Colonic mucosa (tissue), 4 donors: ENCODE results near the gene POLR1A. TPM values are rescaled to one million over a fixed set of nuclear protein-coding genes. Genes with fewer than 3 reads are reported as not detected.

ENCODE experiments used
- DNase-seq: peaks from one replicate; pipeline ENCODE4 v3.0.0-alpha.2; 2020
- H3K27ac ChIP-seq: fragments of 200-600 bp; one replicate; pipeline ENCODE4 v1.8.0; 2021
- H3K27me3 ChIP-seq: fragments of 200-600 bp; one replicate; pipeline ENCODE4 v1.8.0; 2021
- H3K36me3 ChIP-seq: fragments of 200-600 bp; one replicate; pipeline ENCODE4 v1.8.0; 2021
- H3K4me1 ChIP-seq: fragments of 200-600 bp; one replicate; pipeline ENCODE4 v1.8.0; 2021; ENCODE audit warnings: mild to moderate bottlenecking
- H3K4me3 ChIP-seq: fragments of 200-600 bp; one replicate; pipeline ENCODE4 v1.8.0; 2021
- H3K9ac ChIP-seq, 2 donors: one replicate each; pipeline ENCODE4 v1.7.0; 2013; ENCODE audit warnings: control low read depth in 2 of 2, low read depth in 2 of 2, low read length in 2 of 2
- H3K9me3 ChIP-seq: fragments of 200-600 bp; one replicate; pipeline ENCODE4 v1.8.0; 2021
- intact Hi-C: fragments of 100-400 bp; cut with DNase I; formaldehyde crosslinking; loops from one replicate; pipeline ENCODE4 v1.14.1; 2022
- total RNA-seq, 2 donors: library from RNA; stranded (reverse); fragmentation: NEBNext Ultra II Directional in 1 of 2; extraction: Animal tissue kit (Norgen Biotek cat#: 25700) in 1 of 2; gene quantifications; one replicate each; pipeline ENCODE4 v1.2.1, GENCODE V29; 2021
- TF ChIP-seq, protein P1 (sequence below): fragments of 200-600 bp; IDR thresholded peaks from one replicate; pipeline ENCODE4 v1.8.0; 2022; ENCODE audit warnings: antibody characterized with exemption, mild to moderate bottlenecking
- donor health status: healthy.
- donor health status: DM: no; HTN: no; CAD: no.
- donor health status: DM: no; HTN: no; CAD: no.

The POLR1A gene
- total RNA-seq, 2 donors from 2014 or later: 17.9 to 35.9 TPM

DNA sequence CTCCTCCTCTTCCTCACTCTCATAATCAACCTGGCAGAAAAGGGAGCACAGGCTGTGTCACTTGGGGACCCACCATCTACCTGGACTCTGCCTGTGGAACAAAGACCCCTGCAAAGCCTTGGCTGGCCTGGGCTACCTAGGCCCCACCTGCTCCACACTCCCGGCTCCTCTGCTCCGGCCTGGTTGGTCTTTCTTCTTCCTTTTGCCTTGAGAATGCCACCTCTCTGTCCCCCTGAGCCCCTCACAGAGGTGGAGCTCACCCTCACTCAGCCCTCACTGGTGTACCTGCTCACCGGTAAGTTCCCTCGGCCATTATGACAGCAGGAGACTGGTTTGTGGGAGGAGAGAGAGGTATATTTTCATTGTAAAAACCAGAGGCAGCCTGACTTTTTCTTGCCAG lies 74.1 kb downstream of the POLR1A start:
- H3K27me3 ChIP-seq: no peaks in the 10 kb centered on the region
- no peak for DNase-seq
- no peak overlapping the region for H3K9ac ChIP-seq
- H3K4me3 ChIP-seq: no peak overlapping the region
- no peak overlapping the region for H3K27ac ChIP-seq
- TF ChIP-seq, protein P1, sequence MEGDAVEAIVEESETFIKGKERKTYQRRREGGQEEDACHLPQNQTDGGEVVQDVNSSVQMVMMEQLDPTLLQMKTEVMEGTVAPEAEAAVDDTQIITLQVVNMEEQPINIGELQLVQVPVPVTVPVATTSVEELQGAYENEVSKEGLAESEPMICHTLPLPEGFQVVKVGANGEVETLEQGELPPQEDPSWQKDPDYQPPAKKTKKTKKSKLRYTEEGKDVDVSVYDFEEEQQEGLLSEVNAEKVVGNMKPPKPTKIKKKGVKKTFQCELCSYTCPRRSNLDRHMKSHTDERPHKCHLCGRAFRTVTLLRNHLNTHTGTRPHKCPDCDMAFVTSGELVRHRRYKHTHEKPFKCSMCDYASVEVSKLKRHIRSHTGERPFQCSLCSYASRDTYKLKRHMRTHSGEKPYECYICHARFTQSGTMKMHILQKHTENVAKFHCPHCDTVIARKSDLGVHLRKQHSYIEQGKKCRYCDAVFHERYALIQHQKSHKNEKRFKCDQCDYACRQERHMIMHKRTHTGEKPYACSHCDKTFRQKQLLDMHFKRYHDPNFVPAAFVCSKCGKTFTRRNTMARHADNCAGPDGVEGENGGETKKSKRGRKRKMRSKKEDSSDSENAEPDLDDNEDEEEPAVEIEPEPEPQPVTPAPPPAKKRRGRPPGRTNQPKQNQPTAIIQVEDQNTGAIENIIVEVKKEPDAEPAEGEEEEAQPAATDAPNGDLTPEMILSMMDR: no peak
- H3K9me3 ChIP-seq: no peaks in the 10 kb centered on the region
- intact Hi-C loops: no loop called here
- H3K36me3 ChIP-seq: peaks cover 7% of the 10 kb centered on the region
- no peaks in the 10 kb centered on the region for H3K4me1 ChIP-seq

DNA sequence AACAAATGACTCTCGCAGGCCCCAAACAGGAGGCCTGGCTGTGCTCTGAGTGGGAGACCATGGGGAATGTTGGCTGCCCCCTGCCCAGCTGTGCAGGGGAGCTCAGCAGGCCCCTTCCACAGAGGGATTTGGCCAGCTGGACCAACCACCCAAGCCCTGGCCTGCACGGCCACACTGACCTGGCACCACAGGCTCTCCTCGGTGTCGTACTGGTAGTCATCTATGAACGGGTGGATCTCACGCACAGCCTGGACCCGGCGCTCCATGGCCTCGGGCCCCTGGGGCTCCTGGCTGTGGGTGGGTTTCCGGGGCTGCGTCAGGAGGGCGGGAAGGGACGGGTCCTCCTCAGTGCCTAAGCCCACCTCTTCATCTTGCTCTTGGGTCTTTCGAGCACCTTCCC lies 74.5 kb downstream of the POLR1A start:
- no peaks in the 10 kb centered on the region for H3K27me3 ChIP-seq
- TF ChIP-seq, protein P1: no peak
- DNase-seq: no peak
- no peak overlapping the region for H3K4me3 ChIP-seq
- peaks cover 7% of the 10 kb centered on the region for H3K36me3 ChIP-seq
- no peaks in the 10 kb centered on the region for H3K4me1 ChIP-seq
- no peak overlapping the region for H3K27ac ChIP-seq
- H3K9me3 ChIP-seq: no peaks in the 10 kb centered on the region
- intact Hi-C loops: no loop called here
- H3K9ac ChIP-seq: no peak overlapping the region

DNA sequence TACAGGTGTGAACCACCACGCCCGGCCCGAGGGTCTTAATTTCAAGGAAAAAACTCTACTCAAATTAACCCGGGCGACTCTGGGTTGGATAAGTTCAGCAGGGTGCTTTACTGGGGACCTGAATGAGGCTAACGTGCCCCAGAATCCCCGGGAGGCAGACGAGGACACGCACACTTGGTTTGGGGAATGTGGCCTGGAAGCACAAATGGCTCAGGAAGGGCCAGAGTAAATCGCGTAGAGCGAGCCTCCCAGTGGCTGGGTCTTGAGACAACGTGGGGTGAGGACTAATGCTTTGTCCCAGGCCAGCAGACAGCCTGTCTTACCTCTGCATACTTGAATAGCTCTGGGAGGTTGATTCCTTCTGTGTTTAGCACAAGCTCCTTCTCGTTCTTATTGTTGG lies 75.8 kb downstream of the POLR1A start:
- intact Hi-C loops: no loop called here
- no peak overlapping the region for H3K9ac ChIP-seq
- no peak for DNase-seq
- no peaks in the 10 kb centered on the region for H3K27me3 ChIP-seq
- H3K4me1 ChIP-seq: no peaks in the 10 kb centered on the region
- H3K36me3 ChIP-seq: peaks cover 7% of the 10 kb centered on the region
- no peak overlapping the region for H3K4me3 ChIP-seq
- no peaks in the 10 kb centered on the region for H3K9me3 ChIP-seq
- TF ChIP-seq, protein P1: no peak
- H3K27ac ChIP-seq: no peak overlapping the region

DNA sequence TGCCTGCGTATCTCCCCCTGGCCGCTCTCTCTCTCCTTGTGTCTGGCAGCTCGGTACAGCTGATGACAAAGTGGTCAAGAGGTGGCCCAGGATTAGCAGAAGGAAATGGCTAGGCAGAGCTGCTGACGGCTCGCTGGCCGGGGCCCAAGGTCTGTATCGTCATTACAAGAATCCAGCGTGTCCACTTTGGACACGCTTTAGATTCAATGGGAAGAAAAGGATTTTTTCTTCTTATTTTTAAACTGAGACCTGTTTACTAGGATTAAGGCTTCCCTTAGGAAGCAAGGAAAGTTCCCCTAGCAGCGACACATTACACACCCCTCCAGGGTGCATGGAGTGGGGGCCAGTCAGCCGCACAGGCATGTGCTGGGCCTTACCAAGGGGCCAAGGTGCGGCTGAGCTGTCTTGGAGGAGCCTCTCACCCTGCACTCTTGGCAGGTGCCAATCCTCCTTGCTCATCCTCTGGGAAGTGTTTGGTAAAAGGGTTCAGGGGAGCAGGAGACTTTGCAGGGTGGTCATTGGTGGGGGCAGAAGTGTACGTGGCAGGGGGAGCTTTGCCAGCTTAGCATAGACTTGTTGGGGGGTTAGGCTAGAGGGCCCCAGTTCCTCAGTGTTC lies 76.8 kb downstream of the POLR1A start:
- peaks cover 7% of the 10 kb centered on the region for H3K36me3 ChIP-seq
- no peak for DNase-seq
- intact Hi-C loops: no loop called here
- no peak overlapping the region for H3K27ac ChIP-seq
- H3K4me1 ChIP-seq: no peaks in the 10 kb centered on the region
- no peak overlapping the region for H3K4me3 ChIP-seq
- no peaks in the 10 kb centered on the region for H3K27me3 ChIP-seq
- no peak overlapping the region for H3K9ac ChIP-seq
- no peaks in the 10 kb centered on the region for H3K9me3 ChIP-seq
- TF ChIP-seq, protein P1: no peak

DNA sequence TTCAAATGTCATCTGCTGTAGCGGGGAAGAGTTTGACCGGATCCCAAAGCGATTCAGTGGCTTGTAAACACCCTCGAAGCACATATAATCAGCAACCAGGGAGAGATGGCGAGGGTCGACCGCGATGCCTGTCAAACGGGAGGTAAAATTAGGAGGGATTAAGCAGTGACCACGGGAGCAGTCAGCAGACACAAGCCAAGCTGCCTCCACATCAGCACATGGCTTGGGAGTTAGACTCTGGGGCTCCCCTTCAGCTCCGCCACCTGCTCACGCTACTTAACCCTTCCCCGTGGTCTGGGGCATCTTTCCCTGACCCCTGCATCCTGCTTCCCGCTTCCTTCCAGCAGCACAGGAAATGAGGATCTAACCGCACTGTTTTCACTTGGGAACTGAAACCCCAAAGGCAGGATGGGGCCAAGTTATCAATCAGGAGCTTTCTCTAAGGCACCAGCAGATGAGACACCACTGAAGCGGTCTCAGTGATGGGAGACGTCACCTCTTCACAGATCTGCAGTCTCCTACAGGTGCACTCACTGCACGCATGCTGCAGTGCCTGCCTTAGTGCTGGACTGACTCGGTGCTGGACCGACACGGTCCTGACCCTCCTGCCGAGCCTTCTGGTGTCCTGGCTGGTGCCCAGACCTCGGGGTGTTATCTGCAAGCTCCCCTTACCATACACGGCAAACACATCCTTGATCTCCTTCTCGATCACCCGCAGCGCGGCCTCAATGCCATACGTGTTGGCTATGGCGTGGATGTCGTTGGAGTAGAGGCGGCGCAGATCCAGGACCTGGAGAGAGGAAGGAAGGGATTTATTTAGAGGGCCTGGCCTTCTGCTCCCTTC lies 77.5 kb downstream of the POLR1A start:
- Histone ChIP-seq H3K27me3 (no peaks in the 10 kb centered on the region), H3K4me3 (no peak overlapping the region), H3K9me3 (no peaks in the 10 kb centered on the region), H3K4me1 (no peaks in the 10 kb centered on the region), H3K36me3 (peaks cover 7% of the 10 kb centered on the region), H3K9ac (no peak overlapping the region), H3K27ac (no peak overlapping the region)
- no peak for DNase-seq
- intact Hi-C loops: no loop called here
- TF ChIP-seq, protein P1: no peak
